Measurements from ENCODE around the gene CCDC169. TPM values are rescaled to one million over a fixed set of nuclear protein-coding genes. Genes with fewer than 3 reads are reported as not detected.

CCDC169 gene
- total RNA-seq, 1 experiment from 2014 or later, result 5.0 TPM

DNA sequence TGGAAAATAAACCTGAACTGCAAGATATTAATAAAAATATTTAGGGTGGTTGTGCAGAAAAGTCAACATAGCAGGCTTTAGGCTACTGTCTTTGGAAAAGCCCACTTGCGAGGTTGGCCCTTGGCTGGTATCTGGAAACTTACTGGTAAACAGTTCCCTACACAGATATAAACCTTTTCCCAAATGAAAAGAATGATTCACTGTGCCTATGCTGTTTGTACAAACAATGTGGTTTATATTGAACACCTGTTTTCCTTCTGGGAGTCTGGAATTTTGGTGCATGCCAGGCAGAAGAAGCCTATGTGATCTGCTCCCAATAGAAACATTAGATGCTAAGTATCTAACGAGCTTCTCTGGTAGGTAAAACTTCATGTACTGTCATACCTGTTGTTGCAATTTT is 53.5 kb downstream of the CCDC169 start:
- DNase-seq (ENCODE audit: low read depth), result no peak

DNA sequence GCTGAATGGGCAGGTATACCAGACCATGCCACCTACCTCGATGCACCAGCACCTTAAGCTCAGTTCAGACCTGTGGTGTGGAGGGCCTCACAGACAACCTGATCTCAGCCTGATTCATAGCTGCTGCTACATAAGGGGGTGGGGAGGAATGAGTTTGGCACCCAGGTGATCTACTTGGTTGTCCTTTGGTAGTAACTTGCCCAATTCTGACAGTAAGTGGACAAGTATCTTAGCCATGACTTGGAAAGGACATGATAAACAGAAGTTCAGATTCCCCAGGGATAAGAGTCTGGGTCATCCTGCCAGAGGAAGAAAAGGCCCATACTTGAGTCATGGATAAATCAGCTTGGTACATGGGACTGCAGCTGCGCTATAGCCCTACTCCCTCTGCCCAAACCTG is 54.9 kb downstream of the CCDC169 start:
- no peak for DNase-seq (ENCODE audit: low read depth)

DNA sequence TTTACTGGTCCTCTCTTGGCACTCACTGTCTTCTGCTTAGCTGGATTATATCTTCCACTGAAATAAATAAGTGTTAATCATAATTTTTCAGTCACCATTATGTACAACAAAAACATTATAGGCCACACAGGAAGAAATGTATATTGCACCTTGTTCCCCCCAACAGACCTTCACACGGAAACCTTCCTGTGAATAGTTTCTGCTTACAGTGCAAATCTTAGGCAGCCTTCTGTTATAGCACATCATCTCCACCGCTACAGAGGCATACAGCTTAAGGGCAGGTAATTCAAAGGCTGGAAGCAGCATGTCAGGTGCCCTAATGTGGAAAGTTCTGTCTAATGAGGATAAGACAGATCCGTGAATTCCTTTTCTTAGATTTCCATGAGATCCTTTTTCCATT is 66.4 kb downstream of the CCDC169 start:
- no peak for DNase-seq (ENCODE audit: low read depth)

DNA sequence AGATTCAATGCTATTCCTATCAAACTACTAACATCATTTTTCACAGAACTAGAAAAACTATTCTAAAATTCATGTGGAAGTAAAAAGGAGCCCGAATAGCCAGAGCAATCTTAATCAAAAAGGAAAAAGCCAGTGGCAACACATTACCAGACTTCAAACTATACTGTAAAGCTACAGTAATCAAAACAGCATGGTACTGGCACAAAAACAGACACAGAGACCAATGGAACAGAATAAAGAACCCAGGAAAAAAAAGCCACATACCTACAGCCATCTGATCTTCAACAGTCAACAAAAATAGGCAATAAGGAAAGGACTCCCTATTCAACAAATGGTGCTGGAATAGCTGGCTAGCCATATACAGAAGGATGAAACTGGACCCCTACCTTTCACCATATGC is 72.9 kb downstream of the CCDC169 start:
- no peak for DNase-seq (ENCODE audit: low read depth)

DNA sequence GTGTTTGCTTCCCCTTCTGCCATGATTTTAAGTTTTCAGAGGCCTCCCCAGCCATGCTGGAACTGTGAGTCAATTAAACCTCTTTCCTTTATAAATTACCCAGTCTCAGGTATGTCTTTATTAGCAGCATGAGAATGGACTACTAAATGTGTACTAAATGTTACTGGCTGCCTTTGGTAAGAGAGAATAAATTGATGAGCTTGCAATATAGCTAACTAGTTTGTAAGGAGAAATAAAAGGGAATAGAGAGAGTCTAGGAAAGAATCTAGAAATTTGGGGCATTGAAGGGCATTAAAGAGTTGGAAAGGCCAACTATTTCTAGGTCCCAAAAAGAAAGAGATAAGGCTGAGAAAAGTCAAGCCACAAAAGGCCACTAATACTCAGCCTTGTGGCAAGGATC is 77.7 kb downstream of the CCDC169 start:
- DNase-seq (ENCODE audit: low read depth), result no peak

GRCh38 chr13:36217456-36217855 is 80.2 kb downstream of the CCDC169 start:
- no peak for DNase-seq (ENCODE audit: low read depth)

GRCh38 chr13:36214163-36214921 is 83.3 kb downstream of the CCDC169 start, which contains the start of gene SOHLH2:
Gene SOHLH2 (minus strand): TSS chr13:36214556. CDS start chr13:36214526, 30 bp downstream.
- DNase-seq (ENCODE audit: low read depth), result no peak

GRCh38 chr13:36212789-36213188 is 84.8 kb downstream of the CCDC169 start:
- no peak for DNase-seq (ENCODE audit: low read depth)

DNA sequence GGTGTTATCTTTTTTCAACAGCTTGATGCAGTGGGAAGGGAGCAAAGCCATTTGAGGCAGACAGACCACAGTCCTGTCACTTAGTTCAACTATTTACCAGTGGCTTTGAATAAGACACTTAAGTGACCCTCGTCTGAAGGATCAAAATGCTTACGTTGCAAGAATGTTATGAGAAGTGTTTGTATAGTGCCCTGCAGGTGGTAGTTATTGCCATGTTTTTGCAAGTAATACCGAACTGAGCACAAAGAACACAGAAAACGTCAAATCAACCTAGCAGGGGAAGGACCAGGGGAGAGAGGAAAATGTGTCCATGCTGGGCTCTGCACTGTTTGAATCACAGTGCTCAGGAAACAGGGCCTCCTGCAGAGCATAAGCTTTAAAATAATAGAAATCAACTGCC is 86.0 kb downstream of the CCDC169 start:
- no peak for DNase-seq (ENCODE audit: low read depth)

DNA sequence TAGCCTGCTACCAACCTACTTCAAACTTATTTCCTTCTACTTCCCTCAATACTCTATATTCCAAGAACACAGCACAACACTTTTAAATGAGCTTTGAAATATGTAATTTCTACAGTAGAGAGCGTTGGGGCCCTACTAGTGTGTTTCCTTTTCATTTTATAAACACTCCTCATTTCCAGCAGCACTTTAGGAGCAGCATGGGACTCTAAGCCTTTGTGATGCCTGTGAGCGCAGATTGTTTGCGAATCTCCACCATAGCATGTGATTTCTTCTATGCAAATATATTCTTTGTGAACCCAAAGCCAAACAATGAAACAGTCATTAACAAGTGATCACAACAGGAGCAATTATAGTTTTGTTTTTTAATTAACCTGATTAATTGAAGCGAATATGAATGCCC is 86.9 kb downstream of the CCDC169 start:
- no peak for DNase-seq (ENCODE audit: low read depth)

DNA sequence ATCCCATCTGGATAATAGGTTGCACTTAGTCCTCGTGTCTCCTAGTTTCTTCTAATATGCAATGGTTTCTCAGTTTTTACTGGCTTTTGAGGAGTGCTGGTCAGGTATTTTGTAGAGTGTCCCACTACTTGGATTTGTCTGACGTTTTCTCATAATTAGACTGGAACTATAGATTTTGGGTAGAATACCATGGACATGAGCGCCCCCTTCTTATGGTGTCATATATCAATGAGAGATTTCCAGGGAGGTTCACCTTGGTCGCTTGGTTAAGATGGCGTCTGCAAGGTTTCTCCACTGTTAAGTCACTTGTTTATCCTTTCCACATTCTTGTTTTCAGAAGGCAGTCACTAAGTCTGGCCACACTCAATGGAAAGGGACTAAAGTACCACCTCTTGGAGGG is 89.9 kb downstream of the CCDC169 start:
- peak; percentile 9 for DNase-seq (ENCODE audit: low read depth)

GRCh38 chr13:36193151-36193855 is 104.3 kb downstream of the CCDC169 start:
- peak; percentile 89 for DNase-seq (ENCODE audit: low read depth)

- peak; percentile 64 for DNase-seq (ENCODE audit: low read depth)
These were observed 105.4 kb downstream of the CCDC169 start for GRCh38 chr13:36192166-36192565.

GRCh38 chr13:36190771-36191170 is 106.8 kb downstream of the CCDC169 start:
- peak; percentile 49 for DNase-seq (ENCODE audit: low read depth)

- no peak for DNase-seq (ENCODE audit: low read depth)
These were observed 109.2 kb downstream of the CCDC169 start for GRCh38 chr13:36188441-36188840.

DNA sequence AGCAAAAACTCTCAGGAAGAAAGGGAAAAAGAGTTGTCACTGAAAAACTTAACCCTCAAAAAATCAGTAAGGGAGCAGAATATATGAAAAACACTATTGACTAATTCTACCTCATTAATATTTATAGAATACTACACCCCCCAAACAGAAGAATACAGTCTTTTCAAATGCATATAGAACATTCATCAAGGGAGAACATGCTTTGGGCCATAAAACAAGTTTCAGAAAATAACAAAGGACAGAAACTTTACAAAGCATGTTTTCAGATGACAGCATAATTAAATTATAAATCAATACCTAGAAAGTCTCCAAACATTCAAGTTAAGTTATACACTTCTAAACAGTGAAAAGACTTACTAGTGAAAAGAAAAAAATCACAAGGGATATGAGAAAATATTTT is 113.7 kb downstream of the CCDC169 start:
- DNase-seq (ENCODE audit: low read depth), result no peak

Other genes with a start within 250 kb of the CCDC169 start
- 1.2 and 2.0 TPM in 2 replicates for gene DCLK1, start 166.4 kb downstream of the CCDC169 start, total RNA-seq (2014; rRNA removed; shearing (Covaris generic))
- gene SOHLH2, start 83.3 kb downstream of the CCDC169 start, total RNA-seq (2014; rRNA removed; shearing (Covaris generic)), result 1.7 and 1.8 TPM in 2 replicates
- gene SPART, start 48.6 kb upstream of the CCDC169 start, total RNA-seq (2014; rRNA removed; shearing (Covaris generic)), result 37.1 and 52.2 TPM in 2 replicates
- 0.05 and 0.32 TPM in 2 replicates for gene CCNA1, start 134.7 kb upstream of the CCDC169 start, total RNA-seq (2014; rRNA removed; shearing (Covaris generic))